ENCODE measurements around the gene DHX58. TPM values are rescaled to one million over a fixed set of nuclear protein-coding genes. Genes with fewer than 3 reads are reported as not detected.

DHX58 gene
- total RNA-seq, 2 experiments from 2014 or later, result 10.3 to 19.4 TPM

DNA sequence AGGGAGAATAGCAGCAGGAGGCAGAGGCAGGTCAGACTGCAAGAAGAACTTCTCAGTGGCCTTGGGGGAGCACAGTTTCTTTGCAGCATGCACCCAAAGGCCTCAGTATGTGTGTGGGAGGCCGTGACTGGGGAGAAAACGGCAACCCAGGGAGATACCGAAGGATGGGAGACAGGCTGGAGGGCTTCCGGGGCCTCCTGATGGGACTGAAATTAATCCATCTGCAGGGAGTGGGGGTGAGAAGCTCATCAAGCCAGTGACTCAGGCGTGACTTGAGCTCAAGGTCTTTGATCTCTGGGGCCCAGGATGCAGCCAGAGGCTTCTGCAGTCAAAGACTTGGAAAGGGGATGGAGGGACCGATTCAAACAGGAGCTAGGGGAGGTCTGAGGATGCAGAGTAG is 57.0 kb downstream of the DHX58 start:
- ChIA-PET CTCF (ENCODE audit: unreplicated experiment) (interaction anchor here (1.2 kb wide), 1 partner anchor 43 kb away, joined by 7 read pairs; the partner anchor contains the start of gene ZNF385C), POLR2A (interaction anchor here (0.6 kb wide), 1 partner anchor 133 kb away, joined by 3 read pairs; no protein-coding TSS in a partner anchor)
- Histone ChIP-seq H3K9me2 (ENCODE audit: insufficient read depth, low read length) (no peaks in the 10 kb centered on the region), H3K27ac (ENCODE audit: low read depth, low read length, poor library complexity, severe bottlenecking) (no peak overlapping the region), H3K4me3 (ENCODE audit: low read depth, low read length, poor library complexity, severe bottlenecking) (no peak overlapping the region), H2AFZ (ENCODE audit: low read length) (no peak overlapping the region), H4K20me1 (ENCODE audit: insufficient read depth, low read length) (no peaks in the 10 kb centered on the region), H3K79me2 (ENCODE audit: insufficient read depth, low read depth, low read length) (no peaks in the 10 kb centered on the region), H3K36me3 (ENCODE audit: insufficient read depth, low read length) (no peaks in the 10 kb centered on the region), H3K4me2 (ENCODE audit: low read length) (no peak overlapping the region), H3K9me3 (ENCODE audit: low read length) (0 out of 2 replicates have a peak, but pooled peaks cover 8% of the 10 kb centered on the region), H3K4me1 (ENCODE audit: insufficient read depth, low read length, poor library complexity, severe bottlenecking) (peaks cover 6% of the 10 kb centered on the region)
- no TSS peak for BruUV-seq (replicated peaks)
- no peak for TF ChIP-seq EZH2phosphoT487 (IDR thresholded peaks at IDR 0.05; ENCODE audit: borderline replicate concordance, low read depth, low read length)
- TF ChIP-seq, protein P1, sequence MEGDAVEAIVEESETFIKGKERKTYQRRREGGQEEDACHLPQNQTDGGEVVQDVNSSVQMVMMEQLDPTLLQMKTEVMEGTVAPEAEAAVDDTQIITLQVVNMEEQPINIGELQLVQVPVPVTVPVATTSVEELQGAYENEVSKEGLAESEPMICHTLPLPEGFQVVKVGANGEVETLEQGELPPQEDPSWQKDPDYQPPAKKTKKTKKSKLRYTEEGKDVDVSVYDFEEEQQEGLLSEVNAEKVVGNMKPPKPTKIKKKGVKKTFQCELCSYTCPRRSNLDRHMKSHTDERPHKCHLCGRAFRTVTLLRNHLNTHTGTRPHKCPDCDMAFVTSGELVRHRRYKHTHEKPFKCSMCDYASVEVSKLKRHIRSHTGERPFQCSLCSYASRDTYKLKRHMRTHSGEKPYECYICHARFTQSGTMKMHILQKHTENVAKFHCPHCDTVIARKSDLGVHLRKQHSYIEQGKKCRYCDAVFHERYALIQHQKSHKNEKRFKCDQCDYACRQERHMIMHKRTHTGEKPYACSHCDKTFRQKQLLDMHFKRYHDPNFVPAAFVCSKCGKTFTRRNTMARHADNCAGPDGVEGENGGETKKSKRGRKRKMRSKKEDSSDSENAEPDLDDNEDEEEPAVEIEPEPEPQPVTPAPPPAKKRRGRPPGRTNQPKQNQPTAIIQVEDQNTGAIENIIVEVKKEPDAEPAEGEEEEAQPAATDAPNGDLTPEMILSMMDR (conservative IDR thresholded peaks at IDR 0.05; ENCODE audit: low read length), result no peak
- intact Hi-C loops (cut with micrococcal nuclease; ENCODE audit: unreplicated experiment), result no loop called here
- DNase-seq (ENCODE audit: low spot score), result no peak

DNA sequence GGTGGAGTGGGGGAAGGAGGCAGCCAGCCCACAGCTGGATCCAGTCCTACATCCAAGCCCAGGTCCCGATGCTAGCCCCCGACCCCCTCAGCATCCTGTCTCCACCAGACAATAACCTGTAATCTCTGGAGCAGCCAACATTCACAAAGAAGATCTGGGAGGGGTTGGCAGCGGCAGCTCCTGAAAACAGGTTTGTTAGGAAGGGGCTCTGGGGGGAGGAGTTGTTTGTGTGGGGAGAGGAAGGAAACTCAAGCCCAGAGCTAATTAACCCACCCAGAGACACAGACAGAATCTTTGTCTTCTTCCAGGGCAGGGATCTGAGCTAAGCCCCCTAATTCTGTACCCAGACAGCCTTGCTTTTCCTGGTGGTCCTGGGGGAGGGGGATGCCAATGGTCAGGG is 57.5 kb downstream of the DHX58 start:
- H3K9me2 ChIP-seq (ENCODE audit: insufficient read depth, low read length), result no peaks in the 10 kb centered on the region
- CTCF ChIA-PET (ENCODE audit: unreplicated experiment), result interaction anchor here (0.6 to 1.2 kb wide), 2 partner anchors 43 to 480 kb away, joined by 7 to 11 read pairs; partner anchors contain the start of gene ZNF385C
- 0 out of 2 replicates have a peak, but pooled peaks cover 8% of the 10 kb centered on the region for H3K9me3 ChIP-seq (ENCODE audit: low read length)
- H3K4me1 ChIP-seq (ENCODE audit: insufficient read depth, low read length, poor library complexity, severe bottlenecking), result peaks cover 4% of the 10 kb centered on the region
- H3K4me2 ChIP-seq (ENCODE audit: low read length), result no peak overlapping the region
- no peak overlapping the region for H3K27ac ChIP-seq (ENCODE audit: low read depth, low read length, poor library complexity, severe bottlenecking)
- DNase-seq (ENCODE audit: low spot score), result no peak
- no TSS peak for BruUV-seq (replicated peaks)
- no peaks in the 10 kb centered on the region for H3K36me3 ChIP-seq (ENCODE audit: insufficient read depth, low read length)
- H3K4me3 ChIP-seq (ENCODE audit: low read depth, low read length, poor library complexity, severe bottlenecking), result no peak overlapping the region
- H3K79me2 ChIP-seq (ENCODE audit: insufficient read depth, low read depth, low read length), result no peaks in the 10 kb centered on the region
- no peak overlapping the region for H2AFZ ChIP-seq (ENCODE audit: low read length)
- POLR2A ChIA-PET, result interaction anchor here (0.6 kb wide), 1 partner anchor 1849 kb away, joined by 5 read pairs; no protein-coding TSS in a partner anchor
- intact Hi-C loops (cut with micrococcal nuclease; ENCODE audit: unreplicated experiment), result no loop called here
- no peaks in the 10 kb centered on the region for H4K20me1 ChIP-seq (ENCODE audit: insufficient read depth, low read length)
- TF ChIP-seq, protein P1 (conservative IDR thresholded peaks at IDR 0.05; ENCODE audit: low read length), result no peak
- TF ChIP-seq EZH2phosphoT487 (IDR thresholded peaks at IDR 0.05; ENCODE audit: borderline replicate concordance, low read depth, low read length), result no peak

DNA sequence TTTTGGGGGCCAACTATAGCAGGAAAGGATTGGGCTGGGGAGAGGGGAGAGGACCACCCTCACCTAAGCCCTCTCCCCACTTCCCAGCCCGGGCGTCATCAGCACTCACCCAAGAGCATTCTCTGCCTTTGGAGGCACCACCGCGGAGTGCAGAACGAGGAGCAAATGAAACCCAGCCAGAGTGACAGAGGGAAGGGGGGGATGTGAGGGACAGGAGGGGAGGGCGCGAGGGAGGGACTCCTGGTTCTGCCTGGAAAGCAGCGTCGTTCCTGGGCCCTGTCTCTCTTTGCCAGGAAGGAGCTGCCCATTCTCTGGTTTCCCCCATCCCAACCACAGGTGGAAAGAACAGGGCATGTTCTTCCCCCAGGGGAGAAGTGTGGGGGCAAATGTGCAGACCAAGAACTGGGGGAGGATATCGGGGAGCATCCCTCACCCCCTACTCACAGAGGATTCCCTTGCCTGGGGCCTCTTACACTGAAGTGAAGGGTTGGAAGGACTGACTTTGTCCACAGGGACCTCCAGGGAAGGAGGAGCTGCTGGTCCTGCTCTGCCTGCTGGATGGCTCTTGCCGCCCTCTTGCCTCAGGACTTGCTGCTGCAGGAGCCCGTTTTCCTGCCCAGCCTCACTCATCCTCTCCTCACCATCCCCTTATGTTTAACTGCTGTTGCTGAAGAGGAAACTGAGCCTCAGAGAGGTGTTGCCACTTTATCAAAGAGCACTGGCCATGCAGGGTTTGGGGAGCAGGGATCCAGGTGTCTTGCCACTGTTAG is 58.6 kb downstream of the DHX58 start:
- BruUV-seq (replicated peaks), result no TSS peak
- DNase-seq (ENCODE audit: low spot score), result no peak
- H3K4me2 ChIP-seq (ENCODE audit: low read length), result no peak overlapping the region
- TF ChIP-seq EZH2phosphoT487 (IDR thresholded peaks at IDR 0.05; ENCODE audit: borderline replicate concordance, low read depth, low read length), result no peak
- TF ChIP-seq, protein P1 (conservative IDR thresholded peaks at IDR 0.05; ENCODE audit: low read length), result no peak
- ChIA-PET POLR2A (no interaction called here), CTCF (ENCODE audit: unreplicated experiment) (no interaction called here)
- H3K36me3 ChIP-seq (ENCODE audit: insufficient read depth, low read length), result no peaks in the 10 kb centered on the region
- no peaks in the 10 kb centered on the region for H3K79me2 ChIP-seq (ENCODE audit: insufficient read depth, low read depth, low read length)
- H4K20me1 ChIP-seq (ENCODE audit: insufficient read depth, low read length), result no peaks in the 10 kb centered on the region
- no peaks in the 10 kb centered on the region for H3K9me2 ChIP-seq (ENCODE audit: insufficient read depth, low read length)
- no peak overlapping the region for H2AFZ ChIP-seq (ENCODE audit: low read length)
- intact Hi-C loops (cut with micrococcal nuclease; ENCODE audit: unreplicated experiment), result no loop called here
- no peaks in the 10 kb centered on the region for H3K4me1 ChIP-seq (ENCODE audit: insufficient read depth, low read length, poor library complexity, severe bottlenecking)
- H3K4me3 ChIP-seq (ENCODE audit: low read depth, low read length, poor library complexity, severe bottlenecking), result no peak overlapping the region
- H3K27ac ChIP-seq (ENCODE audit: low read depth, low read length, poor library complexity, severe bottlenecking), result no peak overlapping the region
- H3K9me3 ChIP-seq (ENCODE audit: low read length), result 0 out of 2 replicates have a peak, but pooled peaks cover 8% of the 10 kb centered on the region
